Epidermal melanocyte (primary cell): ENCODE results near the gene WNT7B.

Source experiments
- DNase-seq: peaks from one replicate; pipeline ENCODE4 v3.0.0; 2011; ENCODE audit warnings: low spot score; ENCODE audit not compliant: insufficient read length

WNT7B gene

DNA sequence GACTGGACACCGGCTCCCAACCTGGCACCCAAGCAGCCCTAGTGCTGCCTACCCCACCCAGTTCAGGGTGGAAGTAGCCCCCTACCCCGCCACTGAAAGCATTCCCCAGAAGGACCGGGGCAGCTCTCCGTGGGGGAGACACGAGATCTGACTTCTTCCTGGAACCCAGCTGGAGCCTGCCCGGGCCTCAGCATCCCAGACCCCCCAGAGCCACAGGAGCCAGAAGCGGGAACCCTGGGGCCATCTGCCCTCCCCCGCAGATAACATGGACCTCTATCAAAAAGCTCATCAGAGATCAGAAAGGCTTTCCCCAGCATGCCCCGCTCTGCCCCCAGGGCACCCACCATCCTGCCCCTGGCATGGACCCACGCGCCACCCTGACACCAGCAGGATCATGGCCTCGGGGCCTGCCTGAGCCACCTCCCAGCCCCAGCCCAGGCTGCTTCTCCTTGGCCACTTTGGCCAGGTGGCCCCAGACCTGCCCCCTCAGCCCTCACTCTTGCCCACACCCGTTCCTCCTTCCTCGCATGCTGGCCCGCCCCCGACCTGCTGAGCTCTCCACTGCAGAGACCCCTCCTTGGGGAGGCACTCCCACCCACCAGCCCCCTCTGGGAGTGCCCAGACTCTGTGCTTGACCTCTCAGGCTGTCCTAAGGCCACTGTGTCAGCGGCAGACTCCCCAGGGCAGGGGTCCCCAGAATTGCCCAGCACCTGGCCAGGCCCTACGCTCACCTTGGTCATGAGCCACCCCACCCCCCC, 17.1 kb downstream of the WNT7B start:
- DNase-seq: no peak

DNA sequence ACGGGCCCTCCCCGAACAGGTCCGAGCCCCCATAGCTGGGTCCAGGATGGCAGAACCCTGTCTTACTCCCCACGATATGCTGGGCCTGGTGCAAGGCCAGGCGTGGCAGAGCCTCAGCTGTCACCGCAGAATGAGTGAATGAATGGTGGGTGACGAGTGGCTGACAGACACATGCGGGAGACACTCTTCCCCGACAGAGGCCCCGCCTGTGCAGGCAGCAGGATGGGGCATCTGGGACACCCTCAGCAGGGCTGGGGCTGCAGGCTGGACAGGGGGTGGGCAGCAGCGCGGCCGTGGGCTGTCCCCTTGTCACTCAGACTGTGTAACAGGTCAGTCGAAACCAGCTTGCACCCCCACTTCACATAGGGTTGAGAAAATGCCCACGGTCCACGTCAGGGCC, 18.0 kb downstream of the WNT7B start:
- DNase-seq: no peak

DNA sequence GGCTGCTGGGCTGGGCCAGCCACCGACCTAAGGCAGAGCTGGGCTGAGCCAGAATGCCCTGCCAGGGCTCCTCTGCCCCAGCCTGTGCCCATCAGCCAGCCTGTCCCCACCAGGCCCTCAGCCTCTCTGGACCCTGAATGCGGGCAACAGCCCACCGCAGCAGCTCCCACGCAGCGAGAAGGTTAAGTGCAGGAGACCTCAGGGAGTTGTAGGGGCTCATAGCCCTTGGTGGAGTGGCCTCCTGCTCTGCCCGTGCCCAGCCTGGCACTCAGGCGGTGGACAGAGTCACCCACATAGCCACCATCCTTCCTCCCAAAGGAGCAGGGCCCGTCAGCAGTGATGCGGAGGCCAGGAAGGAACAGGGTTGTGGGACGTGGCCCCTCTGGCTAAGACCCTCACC, 19.1 kb downstream of the WNT7B start:
- no peak for DNase-seq

DNA sequence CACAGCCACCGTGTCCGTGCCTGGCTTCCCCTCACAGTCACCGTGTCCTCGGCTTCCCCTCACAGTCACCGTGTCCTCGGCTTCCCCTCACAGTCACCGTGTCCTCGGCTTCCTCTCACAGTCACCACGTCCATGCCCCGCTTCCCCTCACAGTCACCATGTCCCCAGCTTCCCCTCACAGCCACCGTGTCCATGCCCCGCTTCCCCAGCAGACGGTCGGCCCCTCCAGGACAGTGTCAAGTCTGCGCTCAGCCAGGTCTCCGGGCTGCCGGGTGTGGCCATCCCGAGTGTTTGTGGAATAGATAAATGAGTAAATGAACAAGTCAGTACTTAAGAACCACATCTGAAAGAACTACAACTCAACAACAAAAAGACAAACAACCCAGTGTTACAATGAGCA, 23.8 kb downstream of the WNT7B start:
- no peak for DNase-seq

DNA sequence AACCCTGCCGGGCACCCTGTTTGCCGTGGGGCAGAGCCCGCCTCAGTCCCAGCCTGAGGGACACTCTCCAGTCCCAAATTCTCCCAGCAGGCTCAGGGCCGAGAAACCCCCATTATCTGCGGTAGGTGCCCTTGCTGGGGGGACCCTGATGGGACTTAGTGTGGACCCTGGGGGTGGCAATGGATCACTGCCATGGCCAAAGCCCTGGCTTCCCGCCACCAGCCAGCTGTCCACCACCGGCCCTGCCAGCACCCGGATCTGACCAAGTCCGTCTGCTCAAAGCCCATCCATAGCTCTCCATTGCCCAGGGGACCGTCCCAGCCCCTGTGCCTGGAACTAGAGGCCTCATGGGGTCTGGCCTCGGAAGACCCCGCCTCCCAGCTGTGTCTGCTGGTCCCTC, 24.4 kb downstream of the WNT7B start:
- no peak for DNase-seq

DNA sequence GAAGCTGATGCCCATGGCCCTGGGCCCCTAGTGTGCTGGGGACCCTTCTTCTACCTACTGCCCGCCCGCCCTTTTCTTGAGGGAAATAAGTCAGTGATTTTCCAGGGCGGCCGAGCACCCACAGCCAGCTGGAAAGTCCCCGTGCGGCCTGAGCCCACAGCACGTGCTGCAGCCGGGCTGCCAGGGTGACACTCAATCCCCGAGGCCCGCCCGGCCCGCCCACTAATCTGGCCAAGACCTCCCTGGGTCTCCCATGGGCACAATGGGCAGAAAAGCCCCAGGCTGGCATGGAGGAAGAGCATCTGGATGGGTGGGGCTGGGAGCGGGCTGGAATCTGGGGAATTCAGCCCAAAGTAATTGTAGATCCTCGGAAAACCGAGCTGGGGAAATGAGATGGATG, 24.8 kb downstream of the WNT7B start:
- DNase-seq: no peak

DNA sequence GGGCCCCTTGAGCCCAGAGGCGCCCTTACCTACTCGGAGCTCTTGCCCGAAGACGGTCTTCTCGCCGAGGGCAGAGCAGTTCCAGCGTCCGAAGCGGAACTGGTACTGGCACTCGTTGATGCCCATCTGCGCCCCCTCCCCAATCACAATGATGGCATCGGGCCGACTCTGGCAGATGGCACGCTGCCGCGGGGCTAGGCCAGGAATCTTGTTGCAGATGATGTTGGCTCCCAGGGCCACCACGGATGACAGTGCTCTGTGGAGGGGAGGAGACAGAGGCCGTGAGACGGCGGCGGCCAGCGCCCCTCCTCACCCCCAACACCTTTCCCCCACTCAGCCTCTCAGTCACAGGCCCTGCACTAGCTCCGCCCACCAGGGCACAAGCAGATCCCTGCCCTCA, 27.1 kb downstream of the WNT7B start:
- DNase-seq: no peak

DNA sequence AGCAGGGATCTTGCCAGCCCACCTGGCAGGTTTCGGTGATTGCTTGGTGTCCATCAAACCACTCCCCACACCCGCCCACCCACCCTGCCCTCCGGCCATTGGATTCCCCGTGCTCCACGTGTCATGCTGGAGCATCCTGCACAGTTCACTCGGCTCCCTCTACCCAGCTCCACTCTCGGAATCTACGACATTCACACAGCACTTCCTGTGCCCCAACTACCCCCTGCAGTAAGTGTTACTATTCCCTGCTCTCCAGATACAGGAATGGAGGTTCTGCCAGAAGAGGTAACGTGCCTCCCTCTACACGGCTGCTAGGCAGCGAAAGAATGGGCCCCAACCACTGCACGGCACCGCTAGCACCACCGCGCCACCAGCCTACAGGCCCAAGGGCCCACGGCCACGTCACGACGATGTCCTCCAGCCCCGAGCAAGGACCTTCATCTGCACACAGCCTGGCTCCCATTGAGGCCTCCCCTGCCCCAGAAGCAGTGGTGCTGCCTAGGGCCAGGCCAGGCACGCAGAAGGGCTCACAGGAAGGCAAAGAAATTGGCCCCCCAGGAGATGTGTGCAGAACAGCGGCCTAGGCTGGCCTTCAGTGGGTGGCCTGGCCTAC, 27.6 kb downstream of the WNT7B start:
- no peak for DNase-seq

DNA sequence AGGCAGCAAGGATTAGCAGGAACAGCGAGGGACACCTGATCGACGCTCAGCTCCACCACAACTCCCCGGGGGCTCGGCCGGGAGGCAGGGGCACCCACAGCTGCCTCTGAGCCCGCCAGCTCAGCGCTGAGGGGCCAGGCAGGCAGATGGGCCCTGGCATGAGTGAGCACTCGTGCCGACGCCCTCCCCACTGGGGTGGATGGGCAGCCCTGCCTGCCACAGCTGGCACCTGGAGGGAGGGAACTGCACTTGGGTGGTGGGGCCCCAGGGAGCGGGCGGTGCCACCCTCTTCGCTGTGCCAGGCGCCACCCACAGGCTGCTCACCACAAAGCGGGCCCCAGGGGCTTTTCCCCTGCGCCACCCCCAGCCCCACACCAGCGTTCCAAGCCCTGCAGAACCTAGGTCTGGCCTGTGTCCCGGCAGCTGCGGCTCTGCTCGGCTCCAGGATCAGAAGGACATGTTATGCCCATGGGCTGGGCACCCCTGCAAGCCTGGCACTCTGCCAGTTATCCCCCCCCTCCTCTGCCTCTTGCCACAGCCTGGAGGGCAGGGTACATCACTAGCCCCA, 28.8 kb downstream of the WNT7B start:
- DNase-seq: no peak

DNA sequence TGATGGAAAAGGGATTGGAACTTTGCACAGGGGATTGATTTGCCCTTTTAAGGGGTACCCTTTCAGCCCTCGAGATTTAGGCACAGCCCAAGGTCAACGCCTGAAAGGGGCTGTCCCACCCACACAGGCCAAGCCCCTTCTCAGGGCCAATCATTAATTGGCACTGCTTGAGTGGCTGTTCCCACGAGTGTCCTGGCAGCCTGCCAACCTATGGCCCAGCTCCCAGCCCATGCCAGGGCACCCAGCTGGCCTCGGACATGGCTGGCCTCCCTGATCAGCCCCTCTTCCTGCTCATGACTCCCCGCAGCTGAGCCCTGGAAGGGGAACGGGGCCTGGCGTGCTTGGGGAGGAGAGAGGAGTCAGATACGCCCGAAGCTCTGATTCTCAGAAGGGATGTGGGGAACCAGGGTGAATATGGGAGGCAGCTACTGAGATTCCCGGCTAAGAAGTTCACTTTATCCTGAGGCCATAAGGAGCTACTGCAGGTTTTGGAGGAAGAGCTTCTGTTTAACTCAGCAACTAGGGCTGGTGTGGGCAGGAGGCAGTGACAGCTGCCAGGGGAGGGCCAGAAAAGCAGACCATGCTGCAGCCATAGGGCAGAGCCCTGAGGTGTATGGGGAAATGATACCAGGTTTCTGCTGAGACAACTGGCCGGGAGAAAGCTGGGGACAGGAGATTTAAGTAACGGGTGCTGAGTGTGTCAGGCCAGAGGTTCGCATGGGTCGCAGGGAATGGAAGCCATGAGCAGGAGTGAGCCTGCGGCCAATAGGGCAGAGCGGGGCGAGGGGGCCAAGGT, 30.0 kb downstream of the WNT7B start:
- no peak for DNase-seq

DNA sequence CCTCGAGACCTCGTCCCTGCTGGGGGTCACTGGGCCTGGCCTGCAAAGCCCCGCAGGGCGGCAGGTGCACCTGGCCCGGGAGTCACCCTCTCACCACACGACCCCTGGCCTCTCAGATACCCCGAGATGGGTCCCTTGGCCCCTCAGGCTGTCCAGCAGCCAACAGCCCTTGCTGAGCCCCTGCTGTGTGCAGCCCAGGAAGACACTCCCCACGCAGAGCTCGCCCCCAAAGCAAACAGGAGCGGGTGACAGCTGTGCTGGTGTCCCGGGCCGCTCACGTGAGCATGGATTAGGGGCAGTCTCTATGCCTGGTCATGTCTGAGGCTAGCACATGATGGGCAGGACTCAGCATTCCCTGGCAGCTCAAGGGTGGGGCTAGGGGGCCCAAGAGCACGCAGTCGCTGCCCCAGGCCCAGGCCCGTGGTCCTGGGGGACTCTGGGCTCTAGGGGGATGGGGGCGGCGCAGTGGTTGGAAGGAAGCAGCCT, 31.3 kb downstream of the WNT7B start:
- no peak for DNase-seq

DNA sequence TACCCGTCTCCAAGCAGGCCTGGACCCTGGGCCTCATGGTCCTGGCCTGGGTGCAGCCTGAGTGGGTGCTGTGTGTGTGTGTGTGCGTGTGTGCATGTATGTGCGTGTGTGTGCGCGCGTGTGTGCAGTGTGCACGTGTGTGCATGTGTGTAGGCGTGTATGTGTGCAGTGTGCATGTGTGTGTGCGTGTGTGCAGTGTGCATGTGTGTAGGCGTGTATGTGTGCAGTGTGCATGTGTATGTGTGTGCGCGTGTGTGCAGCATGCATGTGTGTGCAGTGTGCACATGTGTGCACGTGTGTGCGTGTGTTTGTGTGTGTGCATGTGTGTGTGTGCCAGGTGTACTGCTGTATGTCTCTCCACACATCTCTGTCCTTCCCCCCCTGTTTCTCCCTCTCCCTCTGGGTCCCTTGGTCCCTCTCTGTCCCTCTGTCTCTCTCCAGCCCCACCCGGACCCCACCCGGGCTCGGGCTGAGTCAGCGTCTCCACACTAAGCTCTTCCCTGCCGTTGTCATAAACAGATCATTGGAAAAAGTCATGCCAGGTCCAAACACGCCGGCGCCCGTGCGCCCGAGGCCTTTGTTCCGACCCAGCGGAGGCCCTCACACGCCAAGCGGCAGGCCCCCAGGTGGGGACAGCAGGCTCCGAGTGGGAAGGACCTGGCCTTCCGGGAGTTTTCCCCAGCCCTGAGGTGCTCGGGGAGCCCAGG, 34.0 kb downstream of the WNT7B start:
- DNase-seq: no peak

DNA sequence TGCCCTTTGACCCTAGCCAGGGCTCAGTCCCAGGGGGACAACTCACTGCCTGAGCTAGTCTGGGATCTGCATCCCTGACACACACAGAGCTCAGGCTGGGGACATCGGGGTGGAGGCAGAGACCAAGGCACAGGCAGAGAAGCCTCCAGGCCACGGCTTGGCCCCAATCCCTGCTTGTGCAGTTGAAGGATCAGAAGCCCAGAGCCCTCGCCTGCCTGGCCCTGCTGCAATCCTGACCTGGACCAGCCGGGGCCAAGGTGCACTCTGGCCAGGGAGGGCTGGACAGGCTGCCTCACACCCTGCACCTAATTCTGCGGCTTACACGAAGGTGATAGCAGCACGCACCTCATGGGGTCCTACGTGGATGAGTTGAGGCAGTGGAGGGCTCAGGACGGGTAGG, 34.6 kb downstream of the WNT7B start:
- DNase-seq: no peak

DNA sequence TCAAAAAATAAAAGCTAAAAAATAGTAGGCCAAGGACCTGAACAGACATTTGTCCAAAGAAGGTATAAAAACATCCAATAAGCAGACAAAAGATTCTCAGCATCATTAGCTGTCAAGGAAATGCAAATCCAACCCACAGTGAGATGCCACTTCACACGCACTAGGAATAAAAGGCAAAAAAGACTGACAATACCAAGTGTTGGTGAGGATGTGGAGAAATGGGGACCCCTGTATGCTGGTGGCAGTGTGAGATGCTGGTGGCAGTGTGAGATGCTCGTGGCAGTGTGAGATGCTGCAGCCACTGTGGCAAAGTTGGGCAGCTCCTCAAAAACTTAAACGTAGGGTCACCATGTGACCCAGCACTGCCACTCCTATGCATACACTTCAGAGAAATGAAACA, 38.0 kb downstream of the WNT7B start:
- DNase-seq: no peak

DNA sequence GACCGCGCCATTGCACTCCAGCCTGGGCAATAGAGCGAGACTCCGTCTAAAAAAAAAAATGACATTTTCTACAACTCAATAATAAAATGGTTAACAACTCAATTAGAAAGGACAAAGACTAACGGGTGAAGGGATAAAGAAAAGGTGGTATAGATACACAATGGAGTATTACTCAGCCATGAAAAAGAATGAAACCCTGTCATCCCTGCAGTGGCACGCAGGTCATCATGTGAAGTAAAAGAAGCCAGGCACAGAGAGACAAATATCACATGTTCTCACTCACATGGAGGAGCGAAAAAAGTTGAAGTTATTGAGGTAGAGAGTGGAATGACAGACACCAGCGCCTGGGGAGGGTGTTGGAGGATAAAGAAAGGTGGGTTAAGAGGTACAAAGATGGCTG, 39.0 kb downstream of the WNT7B start:
- no peak for DNase-seq

DNA sequence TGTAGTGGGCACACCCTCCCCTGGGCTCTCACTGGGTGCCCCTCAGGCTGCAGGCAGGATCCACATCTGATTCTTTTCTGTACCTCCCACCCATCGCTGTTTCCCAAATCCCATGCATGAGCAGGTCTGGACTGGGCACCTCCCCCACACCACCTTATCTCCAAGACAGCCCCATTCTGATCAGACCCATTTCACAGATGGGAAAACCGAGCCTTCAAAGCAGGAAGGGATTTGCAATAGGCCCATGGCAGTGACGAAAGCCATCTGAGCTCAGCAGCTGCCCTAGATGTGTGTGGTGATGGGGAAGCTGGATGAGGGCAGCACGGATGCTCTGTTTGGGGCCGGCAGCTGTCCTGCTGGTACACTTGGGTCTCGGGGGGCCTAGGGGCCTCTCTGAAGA, 41.4 kb downstream of the WNT7B start:
- DNase-seq: no peak

DNA sequence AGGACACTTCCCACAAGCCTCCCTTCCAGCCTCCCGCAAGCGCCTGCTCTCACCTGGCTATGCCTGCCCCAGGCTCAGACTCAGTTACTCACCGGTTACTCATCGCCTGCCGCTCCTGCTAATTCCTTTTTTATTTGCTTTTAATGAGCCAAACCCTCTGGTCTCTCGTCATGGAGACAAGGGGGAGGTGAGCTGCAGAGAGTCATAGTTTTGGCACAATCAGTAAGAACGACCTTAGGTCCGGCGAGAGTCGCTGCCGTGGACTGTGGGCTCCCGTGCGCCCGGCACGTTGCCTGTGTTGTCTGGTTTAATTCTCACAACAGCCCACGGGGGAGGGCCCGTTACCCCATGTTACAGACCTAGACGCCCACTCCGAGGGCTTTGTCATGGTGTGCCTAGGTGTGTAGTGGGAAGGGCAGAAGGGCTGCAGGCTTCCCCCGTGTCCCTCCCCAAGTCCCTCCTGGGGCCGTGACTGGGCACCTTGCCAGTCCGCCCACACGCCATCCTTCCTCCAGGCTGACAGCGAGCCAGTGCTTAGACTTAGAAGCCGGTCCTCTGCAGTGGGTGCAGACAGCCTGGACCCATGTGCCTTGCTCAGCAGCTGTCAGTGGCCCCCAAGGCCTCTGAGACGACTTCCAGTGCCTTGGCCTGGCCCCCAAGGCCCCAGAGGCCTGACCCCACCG, 42.2 kb downstream of the WNT7B start:
- no peak for DNase-seq

DNA sequence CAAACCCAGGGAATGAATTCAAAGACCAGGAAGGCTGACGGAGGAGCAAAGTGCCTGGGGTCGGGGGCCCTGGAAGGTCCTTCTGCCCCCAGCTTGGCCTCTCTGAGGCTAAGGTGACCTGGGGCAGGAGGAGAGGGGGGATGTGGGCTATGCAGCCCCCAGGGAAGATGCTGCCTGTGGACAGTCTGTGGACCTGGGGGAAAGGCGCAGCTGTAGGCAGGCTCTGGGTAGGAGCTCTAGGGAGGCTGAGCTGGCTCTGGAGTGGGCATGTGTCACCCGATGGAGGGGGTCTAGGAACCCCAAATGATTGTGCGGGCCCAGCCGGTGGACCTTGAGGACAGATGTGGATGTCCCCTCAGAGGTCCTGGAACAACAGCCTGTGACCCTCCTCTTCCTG, 42.8 kb downstream of the WNT7B start:
- no peak for DNase-seq

DNA sequence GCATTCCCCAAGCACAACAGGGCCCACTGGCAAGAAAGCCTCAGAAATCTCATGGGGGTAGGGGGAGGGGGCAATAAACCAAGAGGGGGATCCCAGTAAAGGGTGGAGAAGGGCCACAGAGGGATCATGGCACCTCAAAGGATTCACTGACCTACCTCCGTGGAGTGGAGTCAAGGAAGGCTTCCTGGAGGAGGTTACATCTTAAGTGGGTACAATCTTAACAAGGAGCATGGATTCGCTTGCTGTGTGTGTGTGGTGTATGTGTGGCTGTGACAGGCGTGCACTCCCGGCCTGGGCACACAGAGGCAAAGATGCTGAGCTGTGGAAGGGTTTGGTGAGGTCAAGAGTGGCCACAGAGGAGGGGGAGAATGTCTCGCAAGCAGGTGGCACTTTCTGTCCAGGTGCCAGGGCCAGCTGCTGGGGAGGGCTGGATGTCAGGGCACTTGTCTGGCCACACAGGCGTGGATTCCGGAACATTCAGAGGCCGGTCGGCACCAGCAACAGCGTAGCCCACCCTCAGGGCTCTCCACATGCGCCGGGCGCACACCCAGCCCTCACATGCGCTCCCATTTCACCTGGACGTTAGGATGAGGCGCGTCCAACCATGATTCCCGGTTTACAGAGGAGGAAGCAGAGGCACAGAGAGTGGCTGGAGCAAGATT, 43.3 kb downstream of the WNT7B start:
- no peak for DNase-seq

DNA sequence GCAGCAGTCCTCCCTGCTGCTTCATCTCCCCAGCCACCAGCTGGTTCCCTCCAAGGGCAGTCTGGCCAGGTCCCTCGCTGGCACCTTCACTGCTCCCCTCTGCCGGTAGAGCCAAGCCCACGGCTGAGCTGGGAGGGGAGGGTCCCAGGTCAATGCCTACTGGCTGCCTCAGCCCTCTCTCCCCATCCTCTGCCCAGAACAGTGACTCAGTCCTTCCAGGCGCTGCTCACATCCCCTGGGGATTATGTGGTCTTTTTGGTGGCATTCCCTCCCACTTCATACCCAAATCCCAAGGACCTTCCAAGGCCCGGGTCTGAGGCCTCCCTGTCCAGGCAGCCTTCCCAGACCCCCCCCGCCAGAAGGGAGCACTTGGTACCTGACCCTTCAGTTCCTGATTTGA, 44.9 kb downstream of the WNT7B start:
- DNase-seq: no peak
